H9 (cell line): ENCODE measurements around the gene ITPRIPL2. TPM values are rescaled to one million over a fixed set of nuclear protein-coding genes. Genes with fewer than 3 reads are reported as not detected.

Experiments
- DNase-seq: peaks from one replicate; pipeline ENCODE4 v3.0.0-alpha.2; 2017
- H2AFZ ChIP-seq: one replicate; pipeline ENCODE4 v1.6.1; 2013; ENCODE audit warnings: mild to moderate bottlenecking, low read length, control low read depth, moderate library complexity
- H2AK5ac ChIP-seq: 2 replicates; pipeline ENCODE4 v1.6.1; 2013; ENCODE audit warnings: low read length, control low read depth, mixed read lengths; ENCODE audit not compliant: insufficient read length
- H2BK120ac ChIP-seq: one replicate; pipeline ENCODE4 v1.6.1; 2013; ENCODE audit warnings: low read depth, mild to moderate bottlenecking, low read length, control low read depth, inconsistent platforms; ENCODE audit not compliant: poor library complexity, severe bottlenecking
- H2BK12ac ChIP-seq: 2 replicates; pipeline ENCODE4 v1.6.1; 2013; ENCODE audit warnings: low read length, control low read depth, mixed read lengths, low read depth; ENCODE audit not compliant: insufficient read length
- H2BK15ac ChIP-seq: 2 replicates; pipeline ENCODE4 v1.6.1; 2013; ENCODE audit warnings: low read depth, low read length, control low read depth
- H2BK20ac ChIP-seq: one replicate; pipeline ENCODE4 v1.6.1; 2013; ENCODE audit warnings: low read depth, mild to moderate bottlenecking, low read length, control low read depth, inconsistent platforms; ENCODE audit not compliant: poor library complexity, severe bottlenecking
- H2BK5ac ChIP-seq: 2 replicates; pipeline ENCODE4 v1.6.1; 2013; ENCODE audit warnings: low read length, control low read depth, mixed read lengths; ENCODE audit not compliant: insufficient read length
- H3K14ac ChIP-seq: 2 replicates; pipeline ENCODE4 v1.6.1; 2013; ENCODE audit warnings: low read length, control low read depth; ENCODE audit not compliant: insufficient read depth
- H3K18ac ChIP-seq: 2 replicates; pipeline ENCODE4 v1.6.1; 2013; ENCODE audit warnings: low read depth, mild to moderate bottlenecking, mixed read lengths, low read length, control low read depth; ENCODE audit not compliant: insufficient read length
- H3K23ac ChIP-seq: 2 replicates; pipeline ENCODE4 v1.6.1; 2013; ENCODE audit warnings: low read length, control low read depth, mixed read lengths, low read depth; ENCODE audit not compliant: insufficient read length
- H3K23me2 ChIP-seq: 2 replicates; pipeline ENCODE4 v1.6.1; 2013; ENCODE audit warnings: low read depth, mild to moderate bottlenecking, mixed read lengths, low read length, control low read depth; ENCODE audit not compliant: insufficient read length, poor library complexity, severe bottlenecking
- H3K27ac ChIP-seq: 2 replicates; pipeline ENCODE4 v1.5.1; 2013; ENCODE audit warnings: low read length, control low read depth, mixed read lengths, low read depth; ENCODE audit not compliant: insufficient read length
- H3K27me3 ChIP-seq: 2 replicates; pipeline ENCODE4 v1.6.1; 2013; ENCODE audit warnings: low read length, control low read depth, inconsistent platforms; ENCODE audit not compliant: insufficient read depth
- H3K4ac ChIP-seq: 2 replicates; pipeline ENCODE4 v1.6.1; 2013; ENCODE audit warnings: low read depth, mild to moderate bottlenecking, control low read depth, inconsistent platforms, low read length, moderate library complexity
- H3K4me1 ChIP-seq: 2 replicates; pipeline ENCODE4 v1.6.1; 2013; ENCODE audit warnings: low read length, control low read depth, inconsistent platforms; ENCODE audit not compliant: insufficient read depth
- H3K4me2 ChIP-seq: 2 replicates; pipeline ENCODE4 v1.6.1; 2013; ENCODE audit warnings: low read length, control low read depth, mixed read lengths; ENCODE audit not compliant: insufficient read length, insufficient read depth
- H3K56ac ChIP-seq: 2 replicates; pipeline ENCODE4 v1.6.1; 2013; ENCODE audit warnings: low read depth, mild to moderate bottlenecking, mixed read lengths, low read length, control low read depth; ENCODE audit not compliant: insufficient read length
- H3K79me1 ChIP-seq: 2 replicates; pipeline ENCODE4 v1.6.1; 2013; ENCODE audit warnings: low read depth, mild to moderate bottlenecking, moderate library complexity, low read length, control low read depth, inconsistent platforms; ENCODE audit not compliant: insufficient read depth, poor library complexity, severe bottlenecking
- H3K79me2 ChIP-seq: 2 replicates; pipeline ENCODE4 v1.6.1; 2013; ENCODE audit warnings: low read length, control low read depth, inconsistent platforms; ENCODE audit not compliant: insufficient read depth
- H3K9ac ChIP-seq: 2 replicates; pipeline ENCODE4 v1.6.1; 2013; ENCODE audit warnings: low read length, control low read depth, mixed read lengths; ENCODE audit not compliant: insufficient read length; ENCODE audit errors: extremely low read depth
- H3K9me3 ChIP-seq: one replicate; pipeline ENCODE4 v1.6.1; 2013; ENCODE audit warnings: low read depth, low read length, inconsistent platforms; ENCODE audit not compliant: control insufficient read depth
- H3T11ph ChIP-seq: one replicate; pipeline ENCODE4 v1.6.1; 2013; ENCODE audit warnings: mild to moderate bottlenecking, low read length, control low read depth, inconsistent platforms
- H4K20me1 ChIP-seq: one replicate; pipeline ENCODE4 v1.6.1; 2013; ENCODE audit not compliant: control insufficient read depth, insufficient read length, insufficient read depth
- H4K5ac ChIP-seq: 2 replicates; pipeline ENCODE4 v1.6.1; 2013; ENCODE audit warnings: low read depth, mild to moderate bottlenecking, mixed read lengths, low read length, control low read depth; ENCODE audit not compliant: insufficient read length
- H4K8ac ChIP-seq: replicated peaks from 2 replicates; pipeline ENCODE4 v1.6.1; 2013; ENCODE audit warnings: low read length, control low read depth, mixed read lengths, low read depth; ENCODE audit not compliant: insufficient read length
- H4K91ac ChIP-seq: 2 replicates; pipeline ENCODE4 v1.6.1; 2013; ENCODE audit warnings: low read depth, mild to moderate bottlenecking, moderate library complexity, mixed read lengths, low read length, control low read depth; ENCODE audit not compliant: insufficient read length
- H3K27ac Mint-ChIP-seq, 3 experiments: 2 replicates in 2 of 3; 3 replicates in 1 of 3; pipeline ENCODE4 v1.8.0; 2020 to 2021; ENCODE audit warnings: mixed read lengths in 3 of 3, mild to moderate bottlenecking in 1 of 3, moderate library complexity in 1 of 3
- H3K27me3 Mint-ChIP-seq: 2 replicates; pipeline ENCODE4 v1.8.0; 2021; ENCODE audit warnings: low read depth, mild to moderate bottlenecking, moderate library complexity, mixed read lengths
- H3K36me3 Mint-ChIP-seq, 3 experiments: 2 replicates in 2 of 3; 3 replicates in 1 of 3; pipeline ENCODE4 v1.8.0; 2020 to 2021; ENCODE audit warnings: low read depth in 3 of 3, mixed read lengths in 3 of 3; ENCODE audit not compliant: insufficient read depth in 1 of 3
- H3K4me1 Mint-ChIP-seq, 2 experiments: 2 replicates each; pipeline ENCODE4 v1.8.0; 2020; ENCODE audit warnings: mixed read lengths in 2 of 2
- H3K4me3 Mint-ChIP-seq, 2 experiments: 2 replicates in 1 of 2; 3 replicates in 1 of 2; pipeline ENCODE4 v1.8.0; 2020 to 2021; ENCODE audit warnings: mild to moderate bottlenecking in 2 of 2, mixed read lengths in 2 of 2, moderate library complexity in 1 of 2
- H3K9me3 Mint-ChIP-seq, 2 experiments: 2 replicates in 1 of 2; 3 replicates in 1 of 2; pipeline ENCODE4 v1.8.0; 2020; ENCODE audit warnings: mild to moderate bottlenecking in 2 of 2, mixed read lengths in 2 of 2, moderate library complexity in 1 of 2
- CTCF ChIP-seq: fragments of 200-600 bp; sonication (generic); conservative IDR thresholded peaks from 3 replicates; pipeline ENCODE4 v1.8.0; 2021; ENCODE audit warnings: antibody characterized with exemption, mild to moderate bottlenecking
- WGBS: extraction: QIAGEN DNeasy Blood & Tissue Kit; methylation state at CpG from one replicate; pipeline ENCODE4 v1.1.7; 2013; ENCODE audit warnings: missing lambda C conversion rate, low lambda C conversion rate, mixed read lengths; ENCODE audit not compliant: insufficient read length; ENCODE audit errors: extremely low coverage; 5-methylcytosine and 5-hydroxymethylcytosine counted together
- total RNA-seq: library from RNA; stranded (reverse); gene quantifications from 2 replicates; pipeline ENCODE4 v1.2.1, GENCODE V29; 2021

Gene ITPRIPL2
- total RNA-seq, 1 experiment from 2014 or later = 9.1 TPM

- Histone ChIP-seq H3K4ac (no peak overlapping the region), H2BK20ac (no peak overlapping the region), H3K27me3 (peaks cover 3% of the 10 kb centered on the region; the same call in 1 of the 2 replicates), H2AK5ac (no peak overlapping the region), H2BK5ac (no peak overlapping the region), H3K9me3 (no peaks in the 10 kb centered on the region), H3K18ac (no peak overlapping the region), H2AFZ (no peak overlapping the region), H3K27ac (no peak overlapping the region), H3K9ac (no peak overlapping the region), H2BK15ac (no peak overlapping the region), H4K91ac (no peak overlapping the region), H3K4me1 (peaks cover 3% of the 10 kb centered on the region), H2BK12ac (no peak overlapping the region), H2BK120ac (no peak overlapping the region), H3K14ac (no peak overlapping the region), H4K5ac (no peak overlapping the region), H3K23me2 (peaks cover 10% of the 10 kb centered on the region), H3K23ac (no peak overlapping the region), H4K8ac (no peak overlapping the region), H3K79me2 (no peaks in the 10 kb centered on the region), H4K20me1 (no peaks in the 10 kb centered on the region), H3T11ph (no peak overlapping the region), H3K4me2 (no peak overlapping the region), H3K79me1 (no peaks in the 10 kb centered on the region), H3K56ac (no peak overlapping the region)
- peak overlapping the region in 1 of 2 experiments; percentile 7; a peak in 1 of 5 replicates for H3K4me3 Mint-ChIP-seq
- peaks cover 0 to 3% (median 1%) of the 10 kb centered on the region in 3 experiments; a peak in 2 of 7 replicates for H3K36me3 Mint-ChIP-seq
- peaks cover 10 to 15% of the 10 kb centered on the region in 2 experiments for H3K4me1 Mint-ChIP-seq
- no peak overlapping the region for H3K27ac Mint-ChIP-seq
- peaks cover 43% of the 10 kb centered on the region for H3K27me3 Mint-ChIP-seq
- no peak for TF ChIP-seq CTCF
- H3K9me3 Mint-ChIP-seq = no peaks in the 10 kb centered on the region
- no peak for DNase-seq
- no CpG with 5 or more reads among the region's 2 CpGs for WGBS
Observed at GRCh38 chr16:19112099-19112407, 1.7 kb upstream of the ITPRIPL2 start.
